ENCODE measurements around the gene KIF6.
"Not testable (repeated sequence)": the region's sequence is repeated elsewhere in the genome, so short reads cannot be mapped to it uniquely, and the experiment has no call there.

Gene KIF6

DNA sequence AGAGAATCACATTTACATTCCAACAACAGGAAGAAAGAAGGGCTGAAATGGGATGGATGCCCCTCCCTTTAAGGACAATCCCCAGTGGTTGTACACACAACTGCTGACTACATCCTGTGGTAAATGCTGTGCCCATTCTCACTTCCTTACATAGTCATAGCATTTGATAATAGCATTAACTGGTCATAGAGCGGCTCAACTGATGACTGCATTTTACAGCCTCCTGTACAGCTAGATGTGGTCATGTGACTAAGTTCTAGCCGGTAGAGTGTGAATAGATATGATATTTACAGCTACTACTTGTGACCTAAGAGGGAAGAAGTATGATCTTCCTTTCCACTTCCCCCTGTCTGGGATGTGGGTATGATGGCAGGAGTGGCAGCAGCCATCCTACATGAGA lies 435.7 kb downstream of the KIF6 start:
- DNase-seq (ENCODE audit: low spot score): no peak

DNA sequence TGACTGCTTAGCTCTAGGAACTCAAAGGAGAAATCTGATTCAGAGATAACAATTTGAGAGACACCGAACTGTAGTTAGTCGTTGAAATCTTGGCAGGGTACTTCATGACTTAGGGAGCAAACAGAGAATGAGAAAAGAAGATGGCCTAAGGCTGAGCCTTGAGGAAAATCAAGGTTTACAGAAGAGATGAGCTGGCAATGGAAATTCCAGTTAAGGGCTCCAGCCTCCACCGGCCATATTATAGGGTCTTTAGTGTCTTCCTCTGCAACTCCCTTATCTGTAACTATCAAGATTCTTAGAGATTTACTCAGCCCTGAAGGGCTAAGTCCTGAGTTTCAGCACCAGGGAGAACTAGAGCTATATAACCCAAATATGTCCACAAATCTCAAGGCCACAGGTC lies 437.6 kb downstream of the KIF6 start:
- DNase-seq (ENCODE audit: low spot score): no peak

- not testable (repeated sequence) for DNase-seq (ENCODE audit: low spot score)
Measured at GRCh38 chr6:39286596-39286995, 438.6 kb downstream of the KIF6 start.

DNA sequence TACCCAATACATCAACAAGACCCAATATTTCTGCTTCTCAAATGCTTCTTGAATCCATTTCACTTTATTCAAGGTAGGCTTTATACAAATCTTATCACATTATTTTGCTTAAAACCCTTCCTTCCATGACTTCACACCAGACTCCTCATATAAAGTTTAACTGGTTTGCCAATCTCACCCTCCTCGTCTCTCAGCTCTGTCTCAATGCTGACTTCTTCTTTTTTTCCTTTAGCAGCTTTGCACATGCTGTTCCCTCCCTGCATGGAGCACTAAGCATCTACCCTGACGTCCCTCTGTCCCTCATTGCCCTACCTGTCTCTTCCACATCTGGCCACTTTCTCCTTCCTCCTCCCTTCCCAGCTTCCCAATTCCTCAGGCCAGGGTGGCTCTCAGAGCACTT lies 442.4 kb downstream of the KIF6 start:
- no peak for DNase-seq (ENCODE audit: low spot score)

DNA sequence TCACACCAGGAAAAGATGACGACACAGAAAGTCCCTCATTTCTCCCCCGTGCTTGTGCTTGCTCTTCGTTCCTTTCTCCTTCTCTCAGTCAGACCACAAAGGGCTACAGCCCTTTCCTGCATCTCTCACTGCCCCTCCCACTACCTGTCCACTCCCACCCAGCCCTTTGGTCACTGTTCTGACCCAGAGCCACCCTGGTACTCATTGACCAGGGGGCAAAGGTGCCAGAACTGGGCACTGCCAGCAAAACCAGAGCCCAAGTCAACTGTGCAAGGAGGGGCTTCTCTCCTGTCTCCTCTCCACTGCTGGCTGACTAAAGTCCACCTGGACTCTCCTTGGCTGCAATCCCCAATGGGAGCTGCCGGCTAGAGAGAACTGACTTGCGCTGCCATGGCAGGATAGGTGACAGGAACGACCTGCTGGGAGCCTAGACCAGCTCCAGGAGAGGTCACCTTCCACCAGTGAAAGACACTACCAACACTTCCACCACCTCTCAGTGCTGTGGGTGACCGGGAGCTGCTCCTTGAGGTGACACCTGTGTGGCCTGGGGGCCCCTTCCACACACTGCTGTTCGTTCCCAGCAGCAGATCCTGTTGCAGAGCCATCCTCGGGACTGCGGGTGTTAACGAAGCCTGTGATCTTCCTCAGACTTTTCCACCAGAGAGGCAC lies 443.8 kb downstream of the KIF6 start:
- DNase-seq (ENCODE audit: low spot score): no peak

- DNase-seq (ENCODE audit: low spot score): no peak
Measured at GRCh38 chr6:39280247-39280731, 444.9 kb downstream of the KIF6 start.
